Pons (tissue), 1 donor: ENCODE results near the gene AMPD3.

Experiments used
- DNase-seq: peaks from one replicate; pipeline ENCODE4 v3.0.0-alpha.2; 2016; ENCODE audit warnings: low spot score

Gene AMPD3

GRCh38 chr11:10503777-10504480 is 48.9 kb downstream of the AMPD3 start:
- no peak for DNase-seq

GRCh38 chr11:10504490-10504889 is 49.4 kb downstream of the AMPD3 start:
- no peak for DNase-seq

- DNase-seq: no peak
Measured at GRCh38 chr11:10505278-10506007, 50.4 kb downstream of the AMPD3 start.

GRCh38 chr11:10506008-10506370 is 50.9 kb downstream of the AMPD3 start:
- DNase-seq: no peak

- DNase-seq: no peak
Measured at GRCh38 chr11:10511181-10511621, 56.1 kb downstream of the AMPD3 start.

GRCh38 chr11:10514202-10514601 is 59.1 kb downstream of the AMPD3 start:
- DNase-seq: no peak

DNA sequence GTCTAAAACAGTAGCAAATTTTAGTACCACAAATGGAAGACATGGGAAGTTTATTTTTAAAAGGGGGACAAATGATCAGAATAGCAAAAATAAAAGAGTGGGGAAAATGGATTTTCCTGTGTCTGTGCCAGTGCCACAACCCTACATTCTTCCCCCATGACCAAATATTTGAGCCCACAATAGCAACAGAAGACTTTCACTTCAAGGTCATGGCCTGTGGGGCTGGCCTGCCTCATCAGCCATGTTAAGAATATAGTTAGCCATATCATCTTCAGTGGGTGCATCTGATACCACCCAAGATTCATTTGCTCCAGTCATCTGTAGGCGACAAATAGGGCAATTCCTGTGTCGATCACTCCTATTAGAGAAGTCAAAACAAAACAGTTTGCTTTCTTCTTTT is 59.6 kb downstream of the AMPD3 start:
- DNase-seq: no peak

DNA sequence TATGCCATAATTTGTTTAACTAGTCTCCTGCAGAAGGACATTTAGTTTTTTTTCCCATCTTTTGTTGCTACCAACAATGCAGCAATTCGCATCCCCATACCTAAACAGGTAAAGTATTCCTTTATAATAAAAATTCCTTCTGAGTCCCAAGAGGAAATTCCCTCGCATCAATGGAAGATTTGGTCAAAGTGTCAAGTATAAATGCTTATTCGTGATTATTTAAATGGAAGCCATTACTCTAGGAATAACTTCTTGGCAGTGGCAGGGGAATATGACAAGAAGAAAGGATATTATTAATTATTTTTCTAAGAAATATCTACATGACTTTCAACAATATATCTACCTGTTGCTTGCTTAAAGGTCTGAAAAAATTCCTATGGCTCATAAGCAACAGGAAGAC is 60.4 kb downstream of the AMPD3 start:
- DNase-seq: no peak

DNA sequence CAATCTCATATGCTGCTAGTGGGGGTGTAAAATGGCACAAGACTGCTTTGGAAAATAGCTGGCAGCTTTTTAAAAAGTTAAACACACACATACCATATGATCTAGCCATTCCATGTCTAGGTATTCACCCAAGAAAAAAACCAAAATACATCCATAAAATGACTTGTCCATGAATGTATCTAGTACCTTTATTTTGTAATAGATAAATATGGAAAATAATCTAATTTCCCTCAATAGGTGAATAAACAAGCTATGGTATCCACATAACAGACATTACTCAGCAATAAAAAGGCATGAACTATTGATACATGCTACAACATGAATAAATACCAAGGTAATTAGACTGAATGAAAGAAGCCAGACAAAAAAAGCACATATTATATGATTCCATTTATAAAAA is 63.1 kb downstream of the AMPD3 start:
- DNase-seq: no peak

- peak; percentile 69 for DNase-seq
Measured at GRCh38 chr11:10518891-10519290, 63.8 kb downstream of the AMPD3 start.

DNA sequence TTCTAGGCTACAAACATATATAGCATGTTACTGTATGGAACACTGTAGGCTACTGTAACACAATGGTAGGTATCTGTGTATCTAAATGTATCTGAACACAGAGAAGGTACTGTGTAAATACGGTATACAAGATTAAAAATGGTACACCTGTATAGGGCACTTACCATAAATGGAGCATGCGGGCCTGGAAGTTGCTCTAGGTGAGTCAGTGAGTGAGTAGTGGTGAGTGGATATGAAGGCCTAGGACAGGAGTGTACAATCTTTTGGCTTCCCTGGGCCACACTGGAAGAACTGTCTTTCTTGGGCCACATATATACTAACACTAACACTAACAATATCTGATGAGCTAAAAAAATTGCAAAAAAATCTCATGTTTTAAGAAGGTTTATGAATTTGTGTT is 64.6 kb downstream of the AMPD3 start:
- peak; percentile 7 for DNase-seq

DNA sequence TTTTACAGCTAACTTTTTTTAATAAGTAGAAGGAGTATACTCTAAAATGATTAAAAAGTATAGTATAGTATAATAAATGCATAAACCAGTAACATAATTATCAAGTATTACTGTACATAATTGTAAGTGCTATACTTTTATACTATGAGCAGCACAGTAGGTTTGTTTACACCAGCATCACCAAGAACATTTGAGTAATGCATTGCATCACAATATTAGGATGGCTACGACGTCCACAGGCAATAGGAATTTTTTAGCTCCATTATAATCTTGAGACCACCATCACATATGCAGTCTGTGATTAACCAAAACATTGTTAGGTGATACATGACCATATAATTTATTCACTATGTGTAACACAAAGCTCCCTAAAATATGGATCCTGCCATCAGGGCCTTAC is 65.5 kb downstream of the AMPD3 start:
- no peak for DNase-seq

DNA sequence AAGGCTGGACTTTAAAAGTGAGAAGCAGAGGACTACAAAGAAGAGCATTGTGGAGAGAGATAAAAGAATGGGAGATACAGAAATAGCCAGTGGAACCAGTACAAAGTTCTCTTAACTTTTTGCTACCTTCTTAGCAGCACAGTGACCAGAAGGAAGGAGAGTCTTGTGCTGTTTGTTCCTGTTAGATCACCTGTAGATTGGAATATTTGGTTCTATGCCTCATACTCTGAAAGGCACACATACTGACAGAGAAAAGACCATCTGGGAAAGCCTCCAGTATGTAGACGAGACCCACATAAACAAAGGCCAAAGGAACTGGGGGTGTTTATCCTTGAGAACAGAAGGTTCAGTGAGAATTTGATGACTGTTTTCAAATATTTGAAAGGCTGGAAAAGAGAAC is 67.2 kb downstream of the AMPD3 start:
- DNase-seq: peak; percentile 90

GRCh38 chr11:10522921-10523320 is 67.9 kb downstream of the AMPD3 start:
- peak; percentile 61 for DNase-seq

DNA sequence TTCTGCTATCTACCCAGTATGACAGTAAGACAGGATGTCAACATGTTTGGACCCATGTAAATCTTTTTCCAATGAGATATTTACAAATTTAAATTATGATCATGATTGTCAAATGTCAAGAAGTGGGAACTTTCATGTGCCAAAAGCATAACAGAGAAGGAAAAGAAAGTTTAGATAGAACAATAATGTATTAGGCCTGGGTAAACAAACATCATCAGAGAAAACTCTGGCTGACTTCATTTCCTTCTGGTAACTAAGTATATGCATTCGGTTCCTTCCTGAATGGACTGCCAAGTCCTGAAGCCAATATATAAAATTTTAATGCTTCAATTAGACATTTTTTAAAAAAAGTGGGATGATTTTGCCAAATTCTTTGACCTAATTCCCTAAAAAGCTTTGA is 69.4 kb downstream of the AMPD3 start:
- DNase-seq: peak; percentile 8

DNA sequence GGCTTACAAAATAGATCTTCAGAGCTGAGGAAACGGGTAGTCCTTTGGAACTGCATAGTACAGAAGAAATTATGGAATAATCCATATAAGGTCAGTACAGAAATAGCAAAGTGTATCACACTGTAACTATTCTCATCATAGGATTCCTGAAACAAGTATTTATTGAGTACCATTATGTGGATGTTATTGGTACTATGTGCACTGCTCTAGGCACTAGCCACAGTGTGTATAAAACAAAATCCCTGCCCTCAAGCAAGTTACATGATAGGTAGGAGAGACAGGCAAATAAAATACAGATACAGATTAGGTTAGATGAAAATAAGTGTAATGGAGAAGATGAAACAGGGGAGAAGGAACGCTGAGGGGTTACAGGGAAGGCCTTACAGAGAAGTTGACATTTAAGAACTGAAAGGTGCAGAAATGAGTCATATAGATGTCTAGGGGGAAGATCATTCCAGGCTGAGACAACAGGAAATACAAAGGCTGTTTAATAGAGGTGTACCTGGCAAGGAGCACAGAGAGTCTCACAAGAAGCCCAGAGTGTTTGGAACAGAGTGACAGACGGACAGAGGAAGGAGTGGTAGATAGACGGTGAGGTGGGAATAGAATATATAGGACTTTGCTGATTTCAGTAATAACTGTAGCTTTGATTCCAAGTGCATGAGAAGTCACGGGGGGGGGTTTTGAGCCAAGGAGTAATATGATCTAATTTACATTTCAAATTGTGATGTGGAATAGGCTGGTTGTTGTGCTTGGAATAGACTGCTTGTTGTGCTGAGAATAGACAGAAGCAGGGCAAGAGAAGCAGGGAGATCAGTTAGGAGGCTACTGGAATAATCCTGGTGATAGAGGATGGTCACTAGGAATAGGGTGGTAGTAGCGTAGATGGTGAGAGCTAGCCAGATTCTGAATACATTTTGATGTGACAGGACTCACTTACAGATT is 72.2 kb downstream of the AMPD3 start:
- peak; percentile 96 for DNase-seq

GRCh38 chr11:10528121-10528520 is 73.1 kb downstream of the AMPD3 start:
- DNase-seq: no peak

DNA sequence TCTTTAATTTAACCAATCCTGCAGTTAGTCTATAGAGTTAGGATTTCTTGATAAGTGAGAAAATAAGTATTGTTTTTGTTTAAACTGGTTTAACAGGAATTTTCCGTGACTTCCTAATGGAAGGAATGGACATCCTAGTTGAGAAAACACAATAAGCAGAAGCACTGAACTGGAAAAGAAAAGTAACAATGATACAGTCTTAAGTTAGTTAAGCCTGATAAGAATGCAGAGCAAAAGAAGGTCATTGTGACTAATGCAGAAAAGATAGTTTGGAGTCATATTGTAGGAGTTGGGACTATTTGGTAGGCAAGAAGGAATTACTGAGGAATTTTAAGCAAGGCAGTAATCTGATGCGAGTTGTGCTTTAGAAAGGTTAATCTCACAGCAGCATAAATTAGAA is 74.2 kb downstream of the AMPD3 start:
- peak; percentile 9 for DNase-seq

GRCh38 chr11:10532526-10532925 is 77.5 kb downstream of the AMPD3 start:
- DNase-seq: peak; percentile 2

DNA sequence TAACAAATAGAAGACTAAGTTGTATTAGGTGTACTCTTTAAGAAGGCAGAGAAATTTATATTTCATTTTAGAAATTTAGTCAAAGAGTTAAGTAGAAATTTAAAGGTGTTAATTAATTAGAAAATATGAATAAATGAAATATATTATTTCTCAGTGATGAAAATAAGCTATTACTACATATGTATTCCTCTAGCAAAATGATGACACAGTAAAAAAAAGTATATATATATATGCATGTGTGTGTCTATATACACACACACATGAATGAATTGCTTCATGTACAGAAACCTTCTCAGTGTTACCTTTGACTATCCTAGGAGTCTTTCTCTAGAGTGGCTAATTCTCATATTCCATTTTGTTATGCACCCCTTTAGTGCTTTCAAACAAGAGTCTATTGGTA is 78.3 kb downstream of the AMPD3 start:
- no peak for DNase-seq

GRCh38 chr11:10534316-10534715 is 79.3 kb downstream of the AMPD3 start:
- DNase-seq: peak; percentile 7

- DNase-seq: peak; percentile 5
Measured at GRCh38 chr11:10537600-10537999, 82.5 kb downstream of the AMPD3 start.

- peak; percentile 14 for DNase-seq
Measured at GRCh38 chr11:10538924-10539323, 83.9 kb downstream of the AMPD3 start.
